Measurements from ENCODE around the gene BMP8B.
"Not testable (repeated sequence)": the region's sequence is repeated elsewhere in the genome, so short reads cannot be mapped to it uniquely, and the experiment has no call there.

GRCh38 chr1:39828255-39828654, 39.6 kb upstream of the BMP8B start:
- TF ChIP-seq CTCF (IDR thresholded peaks at IDR 0.05; ENCODE audit: control extremely low read depth in 1 of 3, insufficient read depth in 1 of 3, low read depth in 1 of 3, low read length in 3 of 3); EZH2 (IDR thresholded peaks at IDR 0.05; ENCODE audit: low read depth, low read length, severe bottlenecking); POLR2A (IDR thresholded peaks at IDR 0.05; ENCODE audit: control extremely low read depth in 1 of 2, low read depth in 2 of 2, low read length in 2 of 2); CHD1 (IDR thresholded peaks at IDR 0.05; ENCODE audit: low read depth, low read length); SP1 (IDR thresholded peaks at IDR 0.05; ENCODE audit: low read depth, low read length); RFX5 (IDR thresholded peaks at IDR 0.05; ENCODE audit: borderline replicate concordance, low read depth, low read length); PHF8 (conservative IDR thresholded peaks at IDR 0.05; ENCODE audit: low read depth, low read length); CTBP2 (IDR thresholded peaks at IDR 0.05; ENCODE audit: borderline replicate concordance, insufficient read depth, insufficient read length, low read length): not testable (repeated sequence)
